ENCODE measurements around the gene QPCT.
A peak's percentile ranks its signal among the peaks of the same experiment; 100 is the strongest.

The QPCT gene

DNA sequence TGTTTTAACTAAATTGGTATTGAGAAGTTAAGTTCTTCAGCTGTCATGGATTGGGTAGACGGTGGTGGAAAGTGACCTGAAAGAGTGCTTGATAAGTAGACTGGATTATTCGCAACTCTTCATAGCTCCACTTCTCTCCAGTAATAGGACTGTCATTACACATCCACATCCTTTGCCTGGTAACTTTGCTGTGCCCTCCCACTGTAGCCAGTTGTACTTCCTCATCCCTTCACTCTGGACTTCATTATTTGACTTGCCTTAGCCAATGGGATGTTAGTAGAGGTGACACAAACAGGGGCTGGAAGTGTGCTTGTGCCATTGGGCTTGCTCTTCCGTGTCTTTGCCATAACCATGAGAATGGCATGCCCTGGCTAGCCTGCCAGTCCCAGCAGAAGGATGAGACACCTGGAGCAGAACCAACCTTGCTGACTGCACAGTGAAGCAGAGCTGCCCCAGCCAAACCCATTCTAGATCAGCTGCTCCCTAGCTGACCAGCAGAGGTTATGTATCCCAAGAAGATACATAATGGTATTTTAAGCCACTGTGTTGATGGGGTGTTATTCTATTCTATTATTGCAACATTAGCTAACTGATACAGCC, 16.9 kb downstream of the QPCT start:
- no peak overlapping the region for H3K4me3 ChIP-seq (ENCODE audit: low read depth in 1 of 2, low read length in 1 of 2)
- H3K36me3 ChIP-seq, result peaks cover 76% of the 10 kb centered on the region
- H3K27me3 ChIP-seq, result no peaks in the 10 kb centered on the region
- H3K9me3 ChIP-seq, result no peaks in the 10 kb centered on the region
- no peaks in the 10 kb centered on the region for H3K4me1 ChIP-seq (ENCODE audit: control insufficient read depth in 1 of 2, insufficient read depth in 1 of 2, low read depth in 1 of 2, low read length in 1 of 2)
- peak overlapping the region; percentile 15 for H3K27ac ChIP-seq
- TF ChIP-seq, protein P1, sequence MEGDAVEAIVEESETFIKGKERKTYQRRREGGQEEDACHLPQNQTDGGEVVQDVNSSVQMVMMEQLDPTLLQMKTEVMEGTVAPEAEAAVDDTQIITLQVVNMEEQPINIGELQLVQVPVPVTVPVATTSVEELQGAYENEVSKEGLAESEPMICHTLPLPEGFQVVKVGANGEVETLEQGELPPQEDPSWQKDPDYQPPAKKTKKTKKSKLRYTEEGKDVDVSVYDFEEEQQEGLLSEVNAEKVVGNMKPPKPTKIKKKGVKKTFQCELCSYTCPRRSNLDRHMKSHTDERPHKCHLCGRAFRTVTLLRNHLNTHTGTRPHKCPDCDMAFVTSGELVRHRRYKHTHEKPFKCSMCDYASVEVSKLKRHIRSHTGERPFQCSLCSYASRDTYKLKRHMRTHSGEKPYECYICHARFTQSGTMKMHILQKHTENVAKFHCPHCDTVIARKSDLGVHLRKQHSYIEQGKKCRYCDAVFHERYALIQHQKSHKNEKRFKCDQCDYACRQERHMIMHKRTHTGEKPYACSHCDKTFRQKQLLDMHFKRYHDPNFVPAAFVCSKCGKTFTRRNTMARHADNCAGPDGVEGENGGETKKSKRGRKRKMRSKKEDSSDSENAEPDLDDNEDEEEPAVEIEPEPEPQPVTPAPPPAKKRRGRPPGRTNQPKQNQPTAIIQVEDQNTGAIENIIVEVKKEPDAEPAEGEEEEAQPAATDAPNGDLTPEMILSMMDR (IDR thresholded peaks at IDR 0.05), result no peak

DNA sequence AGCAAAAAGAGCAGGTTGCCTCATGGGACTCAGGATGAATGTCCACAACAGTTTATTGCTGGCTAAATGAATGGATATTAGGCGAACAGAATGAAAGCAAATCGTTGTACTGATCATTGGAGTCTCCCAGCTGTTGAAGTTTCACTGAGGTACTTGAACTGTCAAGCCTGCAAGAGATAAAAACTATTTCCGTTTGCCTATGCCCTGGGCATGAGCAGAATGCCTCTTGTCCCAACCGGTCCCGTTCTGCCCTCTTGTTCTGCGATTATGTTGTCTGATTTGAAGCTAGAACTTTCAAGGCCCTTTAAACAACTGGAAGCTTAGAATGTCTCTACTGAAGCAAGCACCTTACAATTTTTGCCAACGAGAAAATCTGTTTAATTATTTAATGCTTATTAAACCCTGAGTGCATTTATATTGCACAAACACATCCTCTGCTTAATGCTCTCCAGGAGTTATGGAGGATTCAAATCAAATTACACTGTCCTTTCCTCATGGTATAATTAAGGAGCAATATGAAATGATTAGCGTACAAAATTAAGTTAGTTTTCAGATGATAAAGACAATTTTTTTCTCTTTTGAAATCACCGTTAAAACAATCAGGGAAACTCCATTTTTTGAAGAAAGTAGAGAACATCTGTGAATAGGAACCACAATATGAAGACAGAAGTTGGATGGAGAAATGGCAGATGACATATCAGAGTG, 17.7 kb downstream of the QPCT start:
- peaks cover 76% of the 10 kb centered on the region for H3K36me3 ChIP-seq
- no peaks in the 10 kb centered on the region for H3K4me1 ChIP-seq (ENCODE audit: control insufficient read depth in 1 of 2, insufficient read depth in 1 of 2, low read depth in 1 of 2, low read length in 1 of 2)
- peak overlapping the region; percentile 15 for H3K27ac ChIP-seq
- TF ChIP-seq, protein P1 (IDR thresholded peaks at IDR 0.05), result no peak
- H3K27me3 ChIP-seq, result no peaks in the 10 kb centered on the region
- H3K4me3 ChIP-seq (ENCODE audit: low read depth in 1 of 2, low read length in 1 of 2), result no peak overlapping the region
- no peaks in the 10 kb centered on the region for H3K9me3 ChIP-seq

DNA sequence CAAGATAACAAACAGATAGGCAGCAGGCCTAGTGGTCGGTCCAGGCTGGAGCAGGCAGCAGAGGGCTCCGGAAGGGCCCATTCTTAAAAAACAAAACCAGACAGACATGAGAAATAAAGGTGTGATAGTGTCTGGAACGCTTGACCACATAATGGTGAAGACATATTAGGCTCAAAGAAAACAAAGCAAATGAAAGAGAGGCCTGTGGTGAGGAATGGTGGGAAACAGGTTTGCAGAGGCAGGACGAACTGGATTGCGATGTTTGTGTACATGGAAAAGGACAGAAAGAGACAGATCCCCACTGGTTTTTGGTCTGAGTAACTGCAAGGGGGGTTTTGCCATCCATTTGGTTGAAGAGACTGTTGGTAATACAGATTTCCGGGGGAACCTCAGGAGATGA, 19.9 kb downstream of the QPCT start:
- H3K4me1 ChIP-seq (ENCODE audit: control insufficient read depth in 1 of 2, insufficient read depth in 1 of 2, low read depth in 1 of 2, low read length in 1 of 2), result no peaks in the 10 kb centered on the region
- no peak overlapping the region for H3K27ac ChIP-seq
- no peaks in the 10 kb centered on the region for H3K9me3 ChIP-seq
- H3K36me3 ChIP-seq, result peaks cover 85% of the 10 kb centered on the region
- H3K4me3 ChIP-seq (ENCODE audit: low read depth in 1 of 2, low read length in 1 of 2), result no peak overlapping the region
- TF ChIP-seq, protein P1 (IDR thresholded peaks at IDR 0.05), result no peak
- no peaks in the 10 kb centered on the region for H3K27me3 ChIP-seq

DNA sequence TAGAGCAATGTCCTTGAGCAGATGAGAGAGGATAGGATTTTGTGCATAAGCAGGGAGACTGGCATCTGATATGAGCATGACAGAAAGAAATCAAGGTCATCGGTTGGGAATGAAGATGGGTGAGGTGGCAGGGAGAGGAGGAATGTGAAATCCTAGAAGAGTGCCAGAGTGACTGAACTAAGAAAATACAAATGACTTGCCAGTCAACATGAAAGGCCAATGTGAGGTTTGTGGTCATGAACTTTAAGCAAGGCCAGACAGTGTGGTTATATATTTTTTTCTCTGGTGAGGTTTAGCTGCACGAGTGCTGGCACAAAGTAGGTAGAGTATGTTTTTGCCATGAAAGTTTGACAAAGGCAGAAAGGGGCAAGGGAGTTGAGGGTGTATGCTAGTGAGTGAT, 21.2 kb downstream of the QPCT start:
- Histone ChIP-seq H3K27me3 (no peaks in the 10 kb centered on the region), H3K4me1 (ENCODE audit: control insufficient read depth in 1 of 2, insufficient read depth in 1 of 2, low read depth in 1 of 2, low read length in 1 of 2) (no peaks in the 10 kb centered on the region), H3K9me3 (no peaks in the 10 kb centered on the region), H3K27ac (no peak overlapping the region), H3K4me3 (ENCODE audit: low read depth in 1 of 2, low read length in 1 of 2) (no peak overlapping the region), H3K36me3 (peaks cover 85% of the 10 kb centered on the region)
- TF ChIP-seq, protein P1 (IDR thresholded peaks at IDR 0.05), result no peak

- H3K36me3 ChIP-seq, result peaks cover 85% of the 10 kb centered on the region
- H3K27me3 ChIP-seq, result no peaks in the 10 kb centered on the region
- TF ChIP-seq, protein P1 (IDR thresholded peaks at IDR 0.05), result no peak
- H3K9me3 ChIP-seq, result no peaks in the 10 kb centered on the region
- H3K4me1 ChIP-seq (ENCODE audit: control insufficient read depth in 1 of 2, insufficient read depth in 1 of 2, low read depth in 1 of 2, low read length in 1 of 2), result no peaks in the 10 kb centered on the region
- no peak overlapping the region for H3K4me3 ChIP-seq (ENCODE audit: low read depth in 1 of 2, low read length in 1 of 2)
- H3K27ac ChIP-seq, result peak overlapping the region; percentile 23
These were observed 22.3 kb downstream of the QPCT start for GRCh38 chr2:37366773-37367172.

Data from neutrophil (primary cell).